Glomerular endothelial cell (primary cell): ENCODE measurements around the gene ANKRD34A. TPM values are rescaled to one million over a fixed set of nuclear protein-coding genes. Genes with fewer than 3 reads are reported as not detected.

Experiments used
- DNase-seq: peaks from one replicate; pipeline ENCODE4 v3.0.0-alpha.2; 2011; ENCODE audit warnings: low read depth, low spot score; ENCODE audit errors: extremely low read depth
- total RNA-seq: library from RNA; depleted of rRNA; stranded (reverse); fragments of >200 nt; gene quantifications from 2 replicates; pipeline ENCODE4 v1.2.3, GENCODE V29; 2015

Gene ANKRD34A
- total RNA-seq: 0.35 and 0.44 TPM in 2 replicates

GRCh38 chr1:145964328-145965118 is at the start of gene ANKRD34A, which contains the start of gene POLR3GL:
ANKRD34A (minus strand) TSS chr1:145964575; CDS start chr1:145961759, 2,816 bp downstream.
POLR3GL (plus strand) TSS chr1:145964690; CDS start chr1:145974866, 10,176 bp downstream.
- DNase-seq: no peak

GRCh38 chr1:146013559-146013922 is 49.2 kb upstream of the ANKRD34A start:
- DNase-seq: no peak

DNA sequence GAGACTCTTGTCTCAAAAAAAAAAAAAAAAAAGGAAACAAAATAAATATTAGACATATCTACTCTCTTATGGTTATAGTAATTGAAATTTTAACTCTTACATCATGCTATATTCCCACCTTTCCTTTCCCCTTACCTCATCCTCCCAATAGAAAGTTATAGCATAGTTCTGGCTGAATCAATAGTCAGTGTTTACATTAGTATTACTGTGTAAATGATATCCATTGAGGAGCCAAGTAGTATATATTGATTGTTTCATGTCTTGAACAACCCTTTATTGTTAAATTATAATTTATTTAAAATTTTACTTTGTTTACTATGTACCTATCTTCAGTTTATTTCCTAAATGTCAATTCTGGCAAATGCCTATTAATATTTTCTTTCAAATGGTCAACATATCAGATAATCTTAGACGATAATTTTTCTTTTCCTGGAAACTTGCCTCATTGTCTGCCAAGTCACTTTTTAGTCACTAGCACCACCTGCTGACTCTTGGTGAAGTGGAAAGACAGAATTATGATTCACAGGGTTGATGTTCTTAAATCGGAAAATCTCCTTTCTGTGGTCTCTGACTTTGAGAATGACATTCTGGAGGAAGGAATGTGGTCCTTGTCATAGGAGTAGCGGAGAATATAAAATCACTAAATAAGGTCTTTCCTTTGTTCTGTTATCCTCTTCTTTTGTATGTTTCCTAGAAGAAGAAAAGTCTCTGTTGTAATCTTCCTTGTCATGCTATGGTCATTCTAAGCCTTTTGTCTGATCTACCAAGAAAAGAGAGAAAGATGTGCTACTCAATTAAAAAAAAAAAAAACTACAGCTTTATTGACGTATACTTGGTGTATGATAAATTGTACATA is 48.6 kb upstream of the ANKRD34A start:
- peak; percentile 73 for DNase-seq

DNA sequence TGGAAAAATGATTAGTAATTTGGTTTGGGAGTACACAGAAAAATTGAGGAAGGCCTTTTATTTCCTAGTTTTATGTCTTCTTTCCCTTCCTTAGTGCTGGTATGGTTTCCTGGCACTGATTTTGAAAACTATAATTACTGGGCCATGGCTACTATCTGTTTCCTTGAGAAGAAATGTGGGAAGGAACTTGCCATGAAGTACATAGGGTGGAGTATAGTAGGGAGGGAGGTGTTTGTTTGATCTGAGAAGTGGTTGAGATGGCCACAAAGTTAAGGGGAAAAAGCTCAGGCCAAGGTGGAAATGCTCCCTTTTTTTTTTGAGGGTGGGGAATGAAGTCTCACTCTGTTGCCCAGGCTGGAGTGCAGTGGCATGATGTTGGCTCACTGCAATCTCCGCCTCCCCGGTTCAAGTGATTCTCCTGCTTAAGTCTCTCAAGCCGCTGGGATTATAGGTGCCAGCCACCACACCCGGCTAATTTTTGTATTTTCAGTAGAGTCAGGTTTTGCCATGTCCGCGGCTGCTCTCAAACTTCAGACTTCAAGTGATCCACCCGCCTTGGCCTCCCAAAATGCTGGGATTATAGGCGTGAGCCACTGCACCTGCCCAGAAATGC is 45.9 kb upstream of the ANKRD34A start:
- DNase-seq: no peak

DNA sequence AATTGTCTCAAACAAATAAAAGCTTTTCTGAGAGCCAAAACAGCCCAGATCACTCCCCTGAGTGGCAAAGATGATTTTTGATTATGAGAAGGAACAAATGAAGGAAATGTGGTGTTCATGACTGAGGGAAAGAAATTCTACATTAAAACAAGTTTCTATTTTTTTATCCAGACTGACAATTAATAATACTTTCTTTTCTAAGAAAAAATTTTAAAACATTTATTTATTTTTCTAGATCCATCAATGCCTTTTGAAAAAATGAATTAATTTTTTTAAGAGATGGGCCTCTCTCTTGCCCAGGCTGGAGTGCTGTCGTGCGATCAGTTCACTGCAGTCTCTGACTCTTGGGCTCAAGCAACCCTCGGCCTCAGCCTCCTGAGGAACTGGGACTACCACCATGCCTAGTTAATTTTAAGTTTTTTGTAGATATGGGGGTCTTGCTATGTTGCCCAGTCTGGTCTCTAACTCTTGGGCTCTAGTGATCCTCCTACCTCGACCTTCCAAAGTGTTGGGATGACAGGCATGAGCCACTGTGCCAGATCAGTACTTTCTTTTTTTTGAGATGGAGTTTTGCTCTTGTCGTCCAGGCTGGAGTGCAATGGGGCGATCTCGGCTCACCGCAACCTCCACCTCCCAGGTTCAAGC is 43.2 kb upstream of the ANKRD34A start:
- no peak for DNase-seq

DNA sequence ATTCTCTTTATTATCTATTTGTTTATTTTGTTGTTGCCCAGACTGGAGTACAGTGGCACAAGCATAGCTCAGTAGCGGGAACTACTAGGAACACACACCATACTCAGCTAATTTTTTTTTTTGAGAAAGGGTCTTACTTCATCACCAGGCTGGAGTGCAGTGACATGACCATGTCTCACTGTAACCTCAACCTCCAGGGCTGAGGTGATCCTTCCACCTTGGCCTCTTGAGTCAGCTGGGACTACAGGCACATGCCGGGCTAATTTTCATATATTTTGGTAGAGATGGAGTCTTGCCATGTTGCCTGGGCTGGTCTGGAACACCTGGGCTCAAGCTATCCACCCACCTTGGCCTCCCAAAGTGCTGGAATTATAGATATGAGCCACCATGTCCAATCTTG is 37.3 kb upstream of the ANKRD34A start:
- DNase-seq: no peak

GRCh38 chr1:145999321-146000024 is 35.1 kb upstream of the ANKRD34A start:
- DNase-seq: no peak

DNA sequence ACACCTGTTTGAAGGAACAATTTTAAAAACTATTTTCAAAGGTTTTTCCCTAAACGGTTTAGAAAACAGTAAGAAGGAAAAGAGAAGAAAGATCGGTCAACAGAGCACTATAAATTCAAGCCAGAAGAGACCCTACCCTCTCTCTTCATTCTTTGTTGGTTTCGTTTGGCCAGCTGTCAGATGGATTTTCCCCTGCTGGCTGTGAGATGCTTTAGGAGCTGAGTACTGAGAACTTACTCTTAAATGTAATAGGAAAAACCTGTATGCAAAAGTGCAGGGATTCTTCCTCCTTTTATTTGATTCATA is 33.3 kb upstream of the ANKRD34A start:
- no peak for DNase-seq

DNA sequence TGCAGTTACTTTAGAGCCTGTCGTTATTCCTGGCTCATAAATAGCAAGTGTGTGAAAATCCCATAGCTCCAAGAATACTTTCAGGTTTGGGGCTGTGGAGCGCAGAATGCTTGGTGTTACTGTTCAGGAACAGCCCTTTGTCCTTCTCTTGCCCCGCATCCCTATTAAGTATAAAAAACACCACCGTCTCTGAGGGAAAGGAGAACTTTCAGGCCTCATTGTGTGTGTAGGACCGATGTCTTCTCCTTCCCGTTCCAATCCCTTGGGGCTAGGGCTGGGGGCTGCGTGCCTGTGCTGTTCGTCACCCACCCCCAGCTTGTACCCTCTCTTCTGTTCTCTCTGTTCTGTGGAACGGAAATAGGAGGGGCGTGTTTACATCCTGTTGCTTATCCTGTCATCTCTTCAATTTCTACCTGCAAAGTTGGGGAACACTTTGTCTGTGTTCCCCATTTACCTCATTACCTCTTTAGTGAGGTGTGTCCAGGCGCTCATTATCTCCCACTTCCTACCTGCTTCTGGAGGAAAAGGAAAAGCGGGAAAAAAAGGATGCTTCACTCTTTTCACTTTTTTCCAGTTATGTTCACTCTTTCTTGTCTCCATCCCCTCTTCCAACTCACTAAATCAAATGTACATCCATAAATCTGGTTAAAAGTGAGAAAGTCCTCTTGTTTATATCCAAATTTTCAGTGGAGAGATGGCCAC is 32.8 kb upstream of the ANKRD34A start:
- DNase-seq: no peak

GRCh38 chr1:145996433-145997015 is 32.1 kb upstream of the ANKRD34A start, which contains the start of gene TXNIP:
TXNIP (minus strand) TSS chr1:145996579; CDS start chr1:145996266, 313 bp downstream.
- DNase-seq: peak; percentile 75

GRCh38 chr1:145995964-145996432 is 31.6 kb upstream of the ANKRD34A start:
- DNase-seq: no peak

DNA sequence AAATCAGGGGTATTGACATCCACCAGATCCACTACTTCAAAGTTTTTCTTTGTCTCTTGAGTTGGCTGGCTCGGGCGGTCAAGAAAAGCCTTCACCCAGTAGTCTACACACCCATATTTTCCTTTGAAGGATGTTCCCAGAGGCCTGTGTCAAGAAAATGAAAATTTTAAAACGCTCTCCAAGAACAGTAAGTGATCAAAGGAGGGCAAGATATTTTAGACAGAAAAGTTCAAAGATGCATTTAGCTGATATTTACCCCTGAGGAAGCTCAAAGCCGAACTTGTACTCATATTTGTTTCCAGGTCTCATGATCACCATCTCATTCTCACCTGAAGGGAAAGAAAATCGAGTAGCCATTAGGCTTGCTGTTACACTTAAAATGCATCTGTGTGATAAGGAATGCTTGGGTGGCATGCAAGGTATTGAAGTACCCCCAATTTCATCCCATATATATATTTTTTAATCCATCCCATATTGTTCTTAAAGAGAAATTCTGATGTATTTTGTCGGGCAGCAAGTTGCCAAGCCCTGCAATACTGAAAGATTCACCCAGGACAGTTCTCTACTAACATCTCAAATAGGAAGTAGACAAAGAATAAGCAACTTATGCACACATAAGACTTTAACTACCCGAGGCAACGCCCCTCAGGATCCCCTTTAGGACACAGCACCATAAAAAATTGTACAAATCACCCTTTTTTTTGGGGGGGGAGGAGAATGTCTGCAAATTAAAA is 30.9 kb upstream of the ANKRD34A start:
- no peak for DNase-seq

GRCh38 chr1:145994391-145995120 is 30.2 kb upstream of the ANKRD34A start:
- DNase-seq: no peak

DNA sequence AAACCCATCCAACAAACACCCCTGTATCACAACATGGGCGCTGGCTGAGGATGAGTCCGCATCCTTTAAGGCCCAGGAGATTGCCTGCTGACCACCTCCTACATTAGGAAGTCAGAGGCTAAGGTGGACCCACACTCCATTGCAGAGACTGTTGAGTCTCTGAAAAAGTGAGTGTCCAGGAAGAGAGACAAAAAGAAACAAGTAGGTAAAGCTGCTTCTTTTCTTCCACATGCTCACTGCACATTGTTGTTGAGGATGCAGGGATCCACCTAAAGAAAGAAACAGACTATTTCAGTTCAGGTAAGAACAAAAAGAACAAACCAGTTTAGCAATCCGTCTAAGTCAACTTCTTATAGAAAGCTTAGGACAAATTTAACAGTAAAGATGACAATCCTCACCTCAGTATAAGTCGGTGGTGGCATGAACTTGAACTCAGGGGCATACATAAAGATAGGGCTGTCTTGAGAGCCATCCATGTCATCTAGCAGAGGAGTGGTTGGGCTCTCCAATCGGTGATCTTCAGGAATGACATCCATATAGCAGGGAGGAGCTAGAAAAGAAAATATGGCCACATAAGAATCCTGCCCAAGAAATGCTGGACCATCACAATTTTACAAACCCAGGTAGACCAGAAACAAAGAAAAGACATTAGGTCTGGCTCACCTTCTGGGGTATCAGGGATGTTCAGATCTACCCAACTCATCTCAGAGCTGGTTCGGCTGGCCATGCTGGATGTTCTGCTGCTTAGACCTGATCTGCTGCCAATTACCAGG is 29.4 kb upstream of the ANKRD34A start:
- no peak for DNase-seq

- no peak for DNase-seq
Observed at GRCh38 chr1:145992958-145993617, 28.7 kb upstream of the ANKRD34A start.

DNA sequence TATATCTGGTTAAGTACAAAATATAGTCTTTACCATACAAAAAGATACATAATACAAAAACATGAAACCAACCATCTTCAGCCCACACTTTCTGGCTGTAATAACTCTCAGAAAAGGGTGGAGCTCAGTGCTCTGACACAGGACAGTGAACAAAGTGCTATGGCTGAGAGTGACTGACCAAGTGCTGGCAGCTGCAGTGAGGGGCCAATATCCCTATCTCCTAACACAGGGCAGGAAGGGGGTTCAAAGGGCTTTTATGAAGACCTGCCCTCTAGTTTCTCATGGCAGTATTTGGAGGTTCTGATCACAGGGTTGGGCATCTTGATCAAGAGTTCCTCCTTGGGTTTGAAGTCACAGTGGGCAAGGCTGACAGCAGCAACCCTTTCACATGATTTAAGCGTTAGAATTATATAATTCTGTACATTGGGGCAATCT is 28.1 kb upstream of the ANKRD34A start:
- no peak for DNase-seq
